Prostate gland (tissue), 2 donors: ENCODE measurements around the gene AQP5.

Source experiments
- CTCF ChIP-seq, 4 experiments: fragments of 200-600 bp in 2 of 4; fragments of 450-650 bp in 2 of 4; sonication (generic) in 2 of 4; IDR thresholded peaks; 1 replicate in 3 of 4; 2 replicates in 1 of 4; pipeline ENCODE4 v1.5.1; 2016 to 2019; ENCODE audit warnings: antibody characterized with exemption in 4 of 4, mild to moderate bottlenecking in 2 of 4, moderate library complexity in 2 of 4
- POLR2A ChIP-seq: fragments of 450-650 bp; IDR thresholded peaks from one replicate; pipeline ENCODE4 v1.6.1; 2016; ENCODE audit warnings: antibody characterized with exemption, mild to moderate bottlenecking
- POLR2AphosphoS5 ChIP-seq: sonication (generic); formaldehyde crosslinking; IDR thresholded peaks from one replicate; pipeline ENCODE4 v1.6.1; 2017; ENCODE audit warnings: antibody characterized with exemption

DNA sequence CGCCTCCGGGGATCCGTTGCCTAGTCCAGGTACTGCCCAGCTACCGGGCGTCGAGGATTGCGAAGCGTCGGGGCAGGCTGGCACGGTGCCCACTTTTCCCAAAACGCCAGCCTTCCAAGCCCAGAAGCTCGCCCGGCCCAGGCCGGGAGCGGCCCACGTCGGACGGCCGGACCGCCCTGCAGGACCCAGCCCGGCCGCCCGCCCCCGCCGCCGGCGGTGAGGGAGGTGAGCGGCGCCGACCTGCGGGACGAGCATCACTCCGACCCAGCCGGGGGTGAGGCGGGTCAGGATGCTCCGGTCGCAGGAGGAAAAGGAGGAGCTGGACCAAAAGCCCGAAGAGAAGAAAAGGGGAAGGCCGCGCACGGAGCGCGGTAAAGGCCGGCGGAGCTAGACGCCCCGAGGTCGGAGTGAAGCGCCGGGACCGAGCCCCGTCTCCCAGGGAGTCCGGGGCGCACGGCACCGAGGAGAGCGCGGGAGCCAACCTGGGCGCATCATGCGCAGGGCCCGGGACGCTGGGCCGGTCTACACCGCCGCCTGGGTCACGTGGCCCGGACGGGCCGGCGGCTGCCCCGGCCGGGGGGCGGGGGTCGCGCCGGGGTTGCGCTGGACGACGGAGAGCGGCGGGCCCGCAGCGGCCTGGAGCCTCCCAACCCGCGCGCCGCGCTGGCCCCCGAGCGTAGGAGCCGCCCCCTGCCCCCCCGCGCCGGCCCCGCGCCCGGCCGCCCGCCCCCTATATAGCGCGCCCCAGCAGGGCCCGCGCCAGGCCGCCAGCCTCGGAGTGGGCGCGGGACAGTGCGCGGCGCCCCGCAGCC lies at the start of gene AQP5:
- TF ChIP-seq CTCF (IDR thresholded peaks at IDR 0.05) (no peak), POLR2A (no peak), POLR2AphosphoS5 (no peak)
